GM18861 (cell line): ENCODE measurements around the gene OSCP1.

Experiments used
- ATAC-seq: cut with Tn5 transposase; IDR thresholded peaks from one replicate; pipeline ENCODE4 v1.9.1; 2021; ENCODE audit not compliant: unreplicated experiment

The OSCP1 gene

DNA sequence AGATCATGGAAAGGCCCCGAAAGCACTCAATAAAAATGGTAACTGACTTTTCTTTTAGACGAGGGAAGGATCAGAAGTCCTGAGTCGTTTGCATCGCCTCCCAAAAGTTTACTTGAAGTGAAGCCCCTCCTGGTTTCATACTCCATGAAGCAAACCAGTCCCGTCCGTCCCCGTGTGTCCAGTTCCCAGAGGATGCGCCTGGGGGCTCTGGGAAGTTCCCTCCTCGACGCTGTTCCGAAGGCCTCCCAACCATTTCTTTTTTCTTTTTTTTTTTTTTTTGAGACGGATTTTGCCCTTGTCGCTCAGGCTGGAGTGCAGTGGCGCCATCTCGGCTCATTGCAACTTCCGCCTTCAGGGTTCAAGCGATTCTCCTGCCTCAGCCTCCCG lies 661 bp upstream of the OSCP1 start:
- ATAC-seq = no peak

- no peak for ATAC-seq
These were observed 1.7 kb downstream of the OSCP1 start for GRCh38 chr1:36448530-36449056.

DNA sequence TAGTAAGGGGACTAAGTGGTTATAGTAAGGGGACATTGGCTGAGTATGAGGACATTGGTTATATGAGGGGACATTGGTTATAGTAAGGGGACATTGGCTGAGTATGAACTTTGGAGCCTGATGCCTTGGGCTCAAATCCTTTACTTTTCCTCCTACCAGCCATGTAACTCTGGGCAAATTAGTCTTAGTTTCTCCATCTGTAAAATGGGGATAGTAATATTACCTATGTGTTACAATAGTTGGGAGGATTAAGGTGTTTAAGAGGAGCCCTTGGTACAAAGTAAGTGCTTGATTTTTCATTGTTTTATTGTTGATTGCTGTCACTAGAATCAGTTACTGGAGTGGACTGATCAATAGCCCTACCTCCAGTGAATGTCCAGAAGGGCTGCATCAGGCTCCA lies 2.8 kb downstream of the OSCP1 start:
- no peak for ATAC-seq

DNA sequence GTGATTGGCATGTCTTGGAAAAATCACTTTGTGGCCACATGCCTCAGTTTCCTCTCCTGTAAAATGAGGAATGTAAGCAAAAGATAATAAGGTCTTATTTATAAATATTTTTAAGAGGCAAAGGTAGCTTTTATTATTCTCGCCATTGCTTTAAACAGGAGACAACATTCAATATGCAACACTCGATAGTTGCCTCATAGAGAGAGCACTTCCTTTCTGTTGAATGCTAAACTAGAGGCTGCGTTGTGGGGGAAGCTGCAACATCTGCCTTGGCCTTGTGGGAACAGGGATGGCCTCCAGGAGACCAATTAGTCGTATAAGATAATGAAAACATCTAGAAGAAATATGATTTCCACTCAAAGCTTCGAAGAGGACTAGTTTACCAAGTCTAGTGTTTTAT lies 3.5 kb downstream of the OSCP1 start:
- no peak for ATAC-seq

GRCh38 chr1:36446271-36446670 lies 4.0 kb downstream of the OSCP1 start:
- ATAC-seq = no peak

- ATAC-seq = no peak
These were observed 7.0 kb downstream of the OSCP1 start for GRCh38 chr1:36443297-36443696.

GRCh38 chr1:36442337-36442736 lies 7.9 kb downstream of the OSCP1 start:
- no peak for ATAC-seq

DNA sequence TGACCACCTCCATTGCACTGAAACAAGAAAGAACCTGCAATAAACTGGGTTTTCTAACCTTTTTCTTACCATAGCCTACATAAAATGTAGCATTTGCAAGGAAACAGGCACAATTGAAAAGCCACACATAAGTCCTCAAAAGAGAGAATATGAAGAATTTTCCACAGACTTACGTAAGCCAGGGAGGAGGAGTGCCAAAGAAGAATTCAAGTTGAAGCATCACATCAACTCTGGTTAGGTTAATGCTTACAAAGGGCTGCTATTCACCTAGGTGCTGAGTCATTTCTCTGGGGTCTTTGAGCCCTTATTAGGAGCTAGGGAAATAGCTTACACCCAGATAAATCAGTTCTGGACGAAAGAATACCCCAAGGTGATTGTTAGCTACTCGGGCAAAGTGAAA lies 9.6 kb downstream of the OSCP1 start:
- no peak for ATAC-seq

GRCh38 chr1:36440044-36440443 lies 10.2 kb downstream of the OSCP1 start:
- no peak for ATAC-seq

DNA sequence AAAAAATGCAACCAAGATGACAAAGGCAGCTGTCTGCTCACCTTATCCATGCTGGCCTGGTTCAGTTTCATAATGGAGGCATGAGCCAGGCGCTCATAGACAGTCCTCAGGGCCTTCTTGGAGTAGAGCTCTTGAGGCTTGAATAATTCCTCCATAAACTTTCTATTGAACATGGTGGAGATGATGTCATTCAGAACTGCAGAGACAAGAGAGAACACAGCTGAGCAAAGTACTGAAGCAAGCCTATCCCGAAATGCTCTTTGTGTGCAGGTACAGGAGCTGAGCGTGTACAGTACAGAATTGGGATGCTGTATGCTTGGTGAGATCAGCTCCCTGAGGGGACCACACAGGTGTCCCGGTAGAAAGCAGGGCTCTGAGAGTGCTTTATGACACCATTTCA lies 11.5 kb downstream of the OSCP1 start:
- no peak for ATAC-seq

DNA sequence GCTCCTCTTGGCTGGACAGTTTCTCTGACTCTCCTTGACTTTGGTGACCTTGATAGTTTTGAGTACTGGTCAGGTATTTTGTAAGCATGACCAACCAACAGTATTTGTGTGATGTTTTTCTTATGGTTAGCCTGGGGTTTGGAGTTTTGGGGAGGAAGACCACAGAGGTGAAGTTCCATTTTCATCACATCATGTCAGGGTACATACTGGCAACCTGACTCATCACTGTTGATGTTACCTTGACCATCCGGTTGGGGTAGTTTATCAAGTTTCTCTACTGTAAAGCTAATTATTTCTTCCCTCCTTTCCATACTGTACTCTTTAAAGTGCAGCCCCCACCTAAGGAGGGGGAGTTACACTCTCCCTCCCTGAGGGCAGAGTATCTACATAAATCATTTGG lies 13.4 kb downstream of the OSCP1 start:
- ATAC-seq = no peak

DNA sequence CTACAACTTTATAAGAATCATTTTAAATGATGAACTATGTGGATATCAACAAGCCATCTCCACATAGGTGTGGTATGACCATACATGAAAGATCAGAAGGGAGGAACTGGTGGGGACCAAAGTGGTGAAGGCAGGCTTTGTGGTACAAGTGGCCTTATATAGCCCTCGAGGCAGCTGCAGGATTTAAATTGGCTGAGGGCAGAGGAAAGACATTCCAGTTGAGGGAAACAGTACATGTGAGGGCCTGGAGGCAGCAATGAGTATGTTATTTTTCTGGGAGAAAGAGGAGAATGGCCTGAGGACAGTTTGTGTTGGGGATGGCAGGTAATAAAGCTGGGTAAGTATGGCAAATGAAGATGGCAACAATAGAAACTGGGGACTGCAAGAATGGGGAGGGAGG lies 17.1 kb downstream of the OSCP1 start:
- no peak for ATAC-seq

- ATAC-seq = no peak
These were observed 17.6 kb downstream of the OSCP1 start for GRCh38 chr1:36432616-36433015.

GRCh38 chr1:36425791-36426190 lies 24.5 kb downstream of the OSCP1 start:
- ATAC-seq = no peak

GRCh38 chr1:36421649-36422048 lies 28.6 kb downstream of the OSCP1 start:
- no peak for ATAC-seq

DNA sequence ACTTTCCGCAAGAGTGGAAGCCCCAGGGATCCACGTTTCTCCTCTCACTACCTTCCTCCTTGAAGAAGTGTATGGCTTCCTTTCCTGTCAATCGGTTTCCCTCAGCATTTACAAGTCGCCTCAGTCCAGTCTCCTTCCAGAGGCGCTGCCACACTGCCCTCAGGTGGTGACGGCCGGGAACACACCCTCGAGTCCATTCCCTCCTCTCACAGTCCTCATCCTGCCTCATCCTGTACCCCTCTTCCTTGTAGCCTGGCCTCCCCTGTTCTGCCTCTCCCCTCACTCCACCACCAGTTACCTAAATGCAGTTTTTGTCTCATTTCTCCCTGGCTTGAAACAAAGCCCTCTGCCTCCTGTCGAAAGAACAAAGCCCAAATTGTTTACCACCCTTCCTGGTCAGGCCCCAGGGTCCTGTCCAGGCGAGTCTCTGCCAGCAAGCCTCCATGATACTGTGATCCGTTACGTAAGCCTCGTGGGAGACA lies 29.4 kb downstream of the OSCP1 start:
- ATAC-seq = no peak

- ATAC-seq = no peak
These were observed 29.8 kb downstream of the OSCP1 start for GRCh38 chr1:36420409-36420808.

DNA sequence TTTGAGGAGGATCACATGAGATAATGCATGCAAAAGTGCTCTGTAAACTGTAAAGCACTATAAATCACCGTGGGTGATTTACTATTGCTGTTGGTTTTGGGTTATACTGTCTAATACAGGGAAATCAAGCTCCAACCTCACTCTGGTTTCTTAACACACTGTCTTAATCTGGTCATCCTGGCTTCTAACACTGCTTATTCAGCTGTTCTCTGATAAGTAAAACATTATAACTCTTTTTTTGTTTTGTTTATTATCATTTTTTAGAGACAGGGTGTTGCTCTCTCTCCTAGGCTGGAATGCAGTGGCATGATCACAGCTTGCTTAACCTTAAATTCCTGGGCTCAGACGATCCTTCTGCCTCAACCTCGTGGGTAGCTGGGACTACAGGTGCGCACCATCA lies 30.7 kb downstream of the OSCP1 start:
- no peak for ATAC-seq

DNA sequence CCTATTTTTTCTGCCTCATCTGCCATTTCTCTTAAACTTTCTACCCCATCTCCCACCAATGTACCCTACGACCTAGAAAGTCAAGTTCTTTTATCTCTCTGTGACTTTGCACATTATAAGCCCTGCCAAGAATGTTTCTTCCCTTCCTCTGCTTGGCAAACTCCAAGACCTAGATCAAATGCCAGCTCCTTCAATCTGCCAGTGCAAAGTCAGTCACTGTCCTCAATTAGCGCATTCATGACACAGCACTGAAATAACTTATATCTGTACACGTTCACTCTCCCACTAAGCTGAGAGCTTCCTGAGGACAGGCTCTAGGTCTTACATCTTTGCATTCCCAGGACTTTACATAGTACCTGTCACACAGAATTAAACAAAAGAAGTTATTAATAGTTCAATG lies 31.1 kb downstream of the OSCP1 start:
- ATAC-seq = no peak

- ATAC-seq = no peak
These were observed 32.3 kb downstream of the OSCP1 start for GRCh38 chr1:36417931-36418330.

DNA sequence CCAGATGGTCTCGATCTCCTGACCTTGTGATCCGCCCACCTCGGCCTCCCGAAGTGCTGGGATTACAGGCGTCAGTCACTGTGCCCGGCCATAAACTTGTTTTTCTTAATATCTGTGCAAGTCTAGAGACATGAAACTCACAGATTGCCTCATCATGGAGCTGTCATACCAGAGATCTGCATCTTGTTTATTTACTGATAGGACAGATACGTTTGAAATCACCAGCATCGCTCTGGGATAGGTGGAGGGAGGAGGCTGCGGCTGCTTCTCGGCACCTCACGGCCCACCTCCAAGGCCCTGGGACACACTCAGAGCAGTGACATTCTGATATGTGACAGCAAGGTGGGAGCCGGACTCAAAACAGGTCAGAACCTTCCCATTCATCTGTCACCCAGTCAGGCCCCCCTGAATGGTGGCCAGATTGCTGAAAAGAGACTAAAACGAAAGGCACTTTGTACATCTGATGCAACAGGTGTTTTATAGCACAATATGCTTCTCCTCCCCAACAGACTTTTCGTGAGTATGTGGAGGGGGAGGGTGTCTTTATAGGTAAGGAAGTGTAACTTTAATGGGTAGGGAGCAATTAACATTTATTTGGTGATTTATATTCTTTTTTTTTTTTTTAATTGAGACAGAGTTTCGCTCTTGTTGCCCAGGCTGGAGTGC lies 34.5 kb downstream of the OSCP1 start:
- ATAC-seq = no peak

- ATAC-seq = no peak
These were observed 35.9 kb downstream of the OSCP1 start for GRCh38 chr1:36414384-36414783.
